ENCODE results near the gene BRIP1.

DNA sequence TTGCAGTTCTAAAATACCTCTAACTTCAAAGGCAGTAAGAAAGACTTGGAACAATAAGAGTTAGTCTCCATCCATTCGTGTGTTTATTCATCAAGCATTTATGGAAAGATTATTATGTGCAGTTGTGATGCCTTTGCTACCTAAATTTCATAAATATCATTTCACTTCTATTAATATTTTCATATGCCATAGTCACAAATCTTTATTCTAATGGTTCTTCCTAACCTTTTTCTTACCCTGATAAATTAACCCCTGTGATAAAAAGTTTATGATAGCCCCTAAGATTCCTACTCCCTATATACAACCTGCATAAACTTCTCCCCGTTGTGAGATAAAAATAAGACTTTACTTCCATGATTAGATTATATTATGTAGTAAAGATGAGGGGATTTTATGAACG lies 94.9 kb downstream of the BRIP1 start:
- TF ChIP-seq, protein P1, sequence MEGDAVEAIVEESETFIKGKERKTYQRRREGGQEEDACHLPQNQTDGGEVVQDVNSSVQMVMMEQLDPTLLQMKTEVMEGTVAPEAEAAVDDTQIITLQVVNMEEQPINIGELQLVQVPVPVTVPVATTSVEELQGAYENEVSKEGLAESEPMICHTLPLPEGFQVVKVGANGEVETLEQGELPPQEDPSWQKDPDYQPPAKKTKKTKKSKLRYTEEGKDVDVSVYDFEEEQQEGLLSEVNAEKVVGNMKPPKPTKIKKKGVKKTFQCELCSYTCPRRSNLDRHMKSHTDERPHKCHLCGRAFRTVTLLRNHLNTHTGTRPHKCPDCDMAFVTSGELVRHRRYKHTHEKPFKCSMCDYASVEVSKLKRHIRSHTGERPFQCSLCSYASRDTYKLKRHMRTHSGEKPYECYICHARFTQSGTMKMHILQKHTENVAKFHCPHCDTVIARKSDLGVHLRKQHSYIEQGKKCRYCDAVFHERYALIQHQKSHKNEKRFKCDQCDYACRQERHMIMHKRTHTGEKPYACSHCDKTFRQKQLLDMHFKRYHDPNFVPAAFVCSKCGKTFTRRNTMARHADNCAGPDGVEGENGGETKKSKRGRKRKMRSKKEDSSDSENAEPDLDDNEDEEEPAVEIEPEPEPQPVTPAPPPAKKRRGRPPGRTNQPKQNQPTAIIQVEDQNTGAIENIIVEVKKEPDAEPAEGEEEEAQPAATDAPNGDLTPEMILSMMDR (IDR thresholded peaks at IDR 0.05) = no peak
- TF ChIP-seq, protein P2, sequence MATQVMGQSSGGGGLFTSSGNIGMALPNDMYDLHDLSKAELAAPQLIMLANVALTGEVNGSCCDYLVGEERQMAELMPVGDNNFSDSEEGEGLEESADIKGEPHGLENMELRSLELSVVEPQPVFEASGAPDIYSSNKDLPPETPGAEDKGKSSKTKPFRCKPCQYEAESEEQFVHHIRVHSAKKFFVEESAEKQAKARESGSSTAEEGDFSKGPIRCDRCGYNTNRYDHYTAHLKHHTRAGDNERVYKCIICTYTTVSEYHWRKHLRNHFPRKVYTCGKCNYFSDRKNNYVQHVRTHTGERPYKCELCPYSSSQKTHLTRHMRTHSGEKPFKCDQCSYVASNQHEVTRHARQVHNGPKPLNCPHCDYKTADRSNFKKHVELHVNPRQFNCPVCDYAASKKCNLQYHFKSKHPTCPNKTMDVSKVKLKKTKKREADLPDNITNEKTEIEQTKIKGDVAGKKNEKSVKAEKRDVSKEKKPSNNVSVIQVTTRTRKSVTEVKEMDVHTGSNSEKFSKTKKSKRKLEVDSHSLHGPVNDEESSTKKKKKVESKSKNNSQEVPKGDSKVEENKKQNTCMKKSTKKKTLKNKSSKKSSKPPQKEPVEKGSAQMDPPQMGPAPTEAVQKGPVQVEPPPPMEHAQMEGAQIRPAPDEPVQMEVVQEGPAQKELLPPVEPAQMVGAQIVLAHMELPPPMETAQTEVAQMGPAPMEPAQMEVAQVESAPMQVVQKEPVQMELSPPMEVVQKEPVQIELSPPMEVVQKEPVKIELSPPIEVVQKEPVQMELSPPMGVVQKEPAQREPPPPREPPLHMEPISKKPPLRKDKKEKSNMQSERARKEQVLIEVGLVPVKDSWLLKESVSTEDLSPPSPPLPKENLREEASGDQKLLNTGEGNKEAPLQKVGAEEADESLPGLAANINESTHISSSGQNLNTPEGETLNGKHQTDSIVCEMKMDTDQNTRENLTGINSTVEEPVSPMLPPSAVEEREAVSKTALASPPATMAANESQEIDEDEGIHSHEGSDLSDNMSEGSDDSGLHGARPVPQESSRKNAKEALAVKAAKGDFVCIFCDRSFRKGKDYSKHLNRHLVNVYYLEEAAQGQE (IDR thresholded peaks at IDR 0.05; ENCODE audit: insufficient read depth in 1 of 2, low read depth in 2 of 2, low read length in 1 of 2) = no peak
